Upper lobe of left lung (tissue), 6 donors: ENCODE measurements around the gene AKAP8L. TPM values are rescaled to one million over a fixed set of nuclear protein-coding genes. Genes with fewer than 3 reads are reported as not detected.

Experiments used
- ATAC-seq, 2 donors: fragments of 200-7000 bp; cut with Tn5 transposase; one replicate each; pipeline ENCODE4 v1.9.1; 2022; ENCODE audit warnings: mild to moderate bottlenecking in 2 of 2, moderate library complexity in 2 of 2; ENCODE audit not compliant: low FRiP score in 2 of 2
- DNase-seq, 2 donors: peaks; one replicate each; pipeline ENCODE4 v3.0.0-alpha.2; 2019 to 2020
- H3K27ac ChIP-seq, 4 donors: fragments of 200-600 bp; sonication (generic); one replicate each; pipeline ENCODE4 v1.5.1; 2016 to 2019
- H3K27me3 ChIP-seq, 4 donors: fragments of 200-600 bp; sonication (generic); one replicate each; pipeline ENCODE4 v1.5.1; 2017 to 2019
- H3K36me3 ChIP-seq, 4 donors: fragments of 200-600 bp; sonication (generic); one replicate each; pipeline ENCODE4 v1.5.1; 2016 to 2019
- H3K4me1 ChIP-seq, 4 donors: fragments of 200-600 bp; sonication (generic); one replicate each; pipeline ENCODE4 v1.5.1; 2018 to 2019
- H3K4me3 ChIP-seq, 4 donors: fragments of 200-600 bp; sonication (generic); one replicate each; pipeline ENCODE4 v1.5.1; 2017 to 2019; ENCODE audit warnings: mild to moderate bottlenecking in 2 of 4, moderate library complexity in 1 of 4
- H3K9me3 ChIP-seq, 4 donors: fragments of 200-600 bp; sonication (generic); one replicate each; pipeline ENCODE4 v1.5.1; 2018 to 2019
- EP300 ChIP-seq, 4 donors: sonication (generic); formaldehyde crosslinking; IDR thresholded peaks; one replicate each; pipeline ENCODE4 v1.5.1; 2017; ENCODE audit warnings: antibody characterized with exemption in 4 of 4, control low read depth in 2 of 4
- POLR2A ChIP-seq, 4 donors: fragments of 450-650 bp; IDR thresholded peaks; one replicate each; pipeline ENCODE4 v1.5.1; 2016 to 2017; ENCODE audit warnings: antibody characterized with exemption in 4 of 4, mild to moderate bottlenecking in 2 of 4
- POLR2AphosphoS5 ChIP-seq, 2 donors: sonication (generic); formaldehyde crosslinking; IDR thresholded peaks; one replicate each; pipeline ENCODE4 v1.5.1; 2017; ENCODE audit warnings: antibody characterized with exemption in 2 of 2
- WGBS, 2 donors: methylation state at CpG; one replicate each; pipeline ENCODE4 v1.1.5; 2017 to 2018; 5-methylcytosine and 5-hydroxymethylcytosine counted together
- total RNA-seq, 6 donors: library from RNA; depleted of rRNA in 4 of 6; stranded (reverse); fragments of >200 nt in 4 of 6; gene quantifications; one replicate each; pipeline versions ENCODE4 v1.1.0 to v1.2.1, GENCODE V29; 2016 to 2021
- TF ChIP-seq, protein P1 (sequence below), 6 experiments: fragments of 450-650 bp in 4 of 6; fragments of 200-600 bp in 2 of 6; sonication (generic) in 2 of 6; IDR thresholded peaks; one replicate each; pipeline ENCODE4 v1.5.1; 2016 to 2019; ENCODE audit warnings: antibody characterized with exemption in 6 of 6
- donor health status: DM: no; HTN: no; CAD: no; lungs with moderate emphysema.
- donor health status: DM: no; HTN: yes; CAD: no; lungs with severe emphysema.

Gene AKAP8L
- total RNA-seq, 6 donors from 2014 or later = 79.8 to 476 (median 91.2) TPM

- H3K4me3 ChIP-seq = no peak overlapping the region
- ATAC-seq (no peak), DNase-seq (no peak)
- H3K36me3 ChIP-seq = peaks cover 0 to 9% (median 2%) of the 10 kb centered on the region in 4 donors
- H3K9me3 ChIP-seq = no peaks in the 10 kb centered on the region
- H3K27me3 ChIP-seq = no peaks in the 10 kb centered on the region
- no peak overlapping the region for H3K27ac ChIP-seq
- peaks cover 0 to 8% (median 7%) of the 10 kb centered on the region in 4 donors for H3K4me1 ChIP-seq
- TF ChIP-seq, protein P1, sequence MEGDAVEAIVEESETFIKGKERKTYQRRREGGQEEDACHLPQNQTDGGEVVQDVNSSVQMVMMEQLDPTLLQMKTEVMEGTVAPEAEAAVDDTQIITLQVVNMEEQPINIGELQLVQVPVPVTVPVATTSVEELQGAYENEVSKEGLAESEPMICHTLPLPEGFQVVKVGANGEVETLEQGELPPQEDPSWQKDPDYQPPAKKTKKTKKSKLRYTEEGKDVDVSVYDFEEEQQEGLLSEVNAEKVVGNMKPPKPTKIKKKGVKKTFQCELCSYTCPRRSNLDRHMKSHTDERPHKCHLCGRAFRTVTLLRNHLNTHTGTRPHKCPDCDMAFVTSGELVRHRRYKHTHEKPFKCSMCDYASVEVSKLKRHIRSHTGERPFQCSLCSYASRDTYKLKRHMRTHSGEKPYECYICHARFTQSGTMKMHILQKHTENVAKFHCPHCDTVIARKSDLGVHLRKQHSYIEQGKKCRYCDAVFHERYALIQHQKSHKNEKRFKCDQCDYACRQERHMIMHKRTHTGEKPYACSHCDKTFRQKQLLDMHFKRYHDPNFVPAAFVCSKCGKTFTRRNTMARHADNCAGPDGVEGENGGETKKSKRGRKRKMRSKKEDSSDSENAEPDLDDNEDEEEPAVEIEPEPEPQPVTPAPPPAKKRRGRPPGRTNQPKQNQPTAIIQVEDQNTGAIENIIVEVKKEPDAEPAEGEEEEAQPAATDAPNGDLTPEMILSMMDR (IDR thresholded peaks at IDR 0.05) = no peak
- TF ChIP-seq POLR2AphosphoS5 (IDR thresholded peaks at IDR 0.05) = no peak
- no peak for TF ChIP-seq EP300 (IDR thresholded peaks at IDR 0.05)
- TF ChIP-seq POLR2A (IDR thresholded peaks at IDR 0.05) = no peak
- WGBS, 2 donors = 61 to 89% methylated on average over 2 of the region's 2 CpGs
Observed at GRCh38 chr19:15438124-15438496, 19.3 kb upstream of the AKAP8L start.

DNA sequence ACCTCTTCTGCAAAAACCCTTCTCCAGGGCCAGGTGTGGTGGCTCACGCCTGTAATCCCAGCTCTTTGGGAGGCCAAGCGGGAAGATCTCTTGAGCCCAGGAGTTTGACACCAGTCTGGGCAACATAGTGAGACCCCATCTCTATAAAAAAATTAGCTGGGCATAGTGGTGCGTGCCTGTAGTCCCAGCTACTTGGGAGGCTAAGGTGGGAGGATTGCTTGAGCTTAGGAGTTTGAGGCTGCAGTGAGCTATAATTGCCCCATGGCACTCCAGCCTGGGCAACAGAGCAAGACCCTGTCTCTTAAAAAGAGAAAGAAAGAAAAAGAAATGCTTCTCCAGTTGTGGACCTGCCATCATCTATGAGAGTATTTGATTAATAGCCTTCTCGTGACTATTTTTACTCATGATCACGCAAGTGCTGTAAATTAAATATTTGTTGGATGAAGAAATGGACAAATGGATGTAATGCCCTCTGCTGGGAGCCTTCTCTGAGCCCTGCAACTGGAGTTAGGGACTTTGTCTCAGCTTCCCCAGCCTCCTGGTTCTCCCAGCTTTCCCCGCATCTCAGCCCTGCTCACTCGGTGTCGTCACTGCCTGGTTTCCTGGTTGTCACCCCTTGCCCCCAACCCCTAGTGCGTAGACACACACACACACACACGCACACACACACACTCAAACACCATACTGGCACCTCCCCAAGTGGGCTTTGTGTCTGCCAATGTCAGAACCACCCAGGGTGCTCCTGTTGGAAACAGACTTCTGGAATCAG lies 18.8 kb upstream of the AKAP8L start:
- 71 to 76% methylated on average over 10 of the region's 10 CpGs for WGBS, 2 donors
- no peak for ATAC-seq
- no peaks in the 10 kb centered on the region for H3K27me3 ChIP-seq
- H3K4me1 ChIP-seq = peaks cover 0 to 9% (median 7%) of the 10 kb centered on the region in 4 donors
- H3K36me3 ChIP-seq = peaks cover 0 to 9% (median 2%) of the 10 kb centered on the region in 4 donors
- H3K27ac ChIP-seq = no peak overlapping the region
- H3K4me3 ChIP-seq = no peak overlapping the region
- no peak for TF ChIP-seq POLR2AphosphoS5 (IDR thresholded peaks at IDR 0.05)
- no peak for TF ChIP-seq EP300 (IDR thresholded peaks at IDR 0.05)
- TF ChIP-seq, protein P1 (IDR thresholded peaks at IDR 0.05) = no peak
- no peak for TF ChIP-seq POLR2A (IDR thresholded peaks at IDR 0.05)
- no peak for DNase-seq
- H3K9me3 ChIP-seq = no peaks in the 10 kb centered on the region

- WGBS, 2 donors = 95 to 96% methylated on average over 9 to 15 of the region's 15 CpGs
- Histone ChIP-seq H3K9me3 (no peaks in the 10 kb centered on the region), H3K27me3 (no peaks in the 10 kb centered on the region), H3K36me3 (peaks cover 0 to 9% (median 2%) of the 10 kb centered on the region in 4 donors), H3K4me3 (no peak overlapping the region), H3K27ac (no peak overlapping the region), H3K4me1 (peaks cover 1 to 10% (median 9%) of the 10 kb centered on the region in 4 donors)
- TF ChIP-seq POLR2AphosphoS5 (IDR thresholded peaks at IDR 0.05) (no peak), POLR2A (IDR thresholded peaks at IDR 0.05) (no peak), EP300 (IDR thresholded peaks at IDR 0.05) (no peak)
- TF ChIP-seq, protein P1 (IDR thresholded peaks at IDR 0.05) = no peak
- ATAC-seq (no peak), DNase-seq (no peak)
Observed at GRCh38 chr19:15436826-15437110, 18.0 kb upstream of the AKAP8L start.

DNA sequence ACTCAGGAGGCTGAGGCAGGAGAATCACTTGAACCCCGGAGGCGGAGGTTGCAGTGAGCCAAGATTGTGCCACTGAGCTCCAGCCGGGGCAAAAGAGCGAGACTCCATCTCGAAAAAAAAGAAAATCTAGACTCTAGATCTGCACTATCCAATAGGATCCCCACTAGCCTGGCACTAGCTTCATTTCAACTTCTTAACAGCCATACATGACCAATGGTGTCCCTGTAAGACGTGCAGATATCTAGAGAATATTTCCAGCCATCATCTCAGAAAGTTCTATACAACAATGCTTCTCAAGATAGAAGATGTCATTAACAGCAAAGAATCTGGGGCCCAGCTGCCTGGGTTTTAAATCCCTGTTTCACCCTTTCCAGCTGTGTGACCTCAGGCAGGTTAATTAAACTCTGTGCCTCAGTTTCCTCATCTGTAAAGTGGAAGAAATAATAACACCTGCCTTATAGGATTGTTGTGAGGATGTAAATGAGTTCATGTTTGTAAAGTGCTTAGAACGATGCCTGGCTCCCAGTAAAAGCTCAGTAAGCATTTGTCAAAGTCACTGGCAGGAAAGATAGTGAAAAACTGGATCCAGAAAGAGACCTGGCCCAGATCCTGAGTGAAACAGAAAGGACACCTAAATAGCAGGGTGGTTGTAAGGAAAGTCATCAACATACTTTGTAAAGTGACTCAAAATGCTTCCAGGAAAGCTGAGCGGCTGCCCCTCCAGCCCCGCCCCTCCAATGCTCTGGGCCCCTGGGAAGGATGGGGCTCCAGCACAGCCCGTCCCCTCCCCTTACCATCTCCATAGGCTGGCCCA lies 17.4 kb upstream of the AKAP8L start:
- no peak overlapping the region for H3K27ac ChIP-seq
- WGBS, 2 donors = 89 to 90% methylated on average over 9 to 10 of the region's 10 CpGs

More for the DNA sequence above, 17.4 kb upstream of the AKAP8L start:
- H3K27me3 ChIP-seq = no peaks in the 10 kb centered on the region
- H3K4me3 ChIP-seq = no peak overlapping the region
- H3K9me3 ChIP-seq = no peaks in the 10 kb centered on the region
- DNase-seq = no peak
- peaks cover 0 to 9% (median 2%) of the 10 kb centered on the region in 4 donors for H3K36me3 ChIP-seq
- peaks cover 7 to 16% (median 15%) of the 10 kb centered on the region in 4 donors for H3K4me1 ChIP-seq
- TF ChIP-seq, protein P1 (IDR thresholded peaks at IDR 0.05) = no peak
- TF ChIP-seq EP300 (IDR thresholded peaks at IDR 0.05) (no peak), POLR2AphosphoS5 (IDR thresholded peaks at IDR 0.05) (no peak), POLR2A (IDR thresholded peaks at IDR 0.05) (no peak)
- ATAC-seq = no peak
